NB4 (cell line): Measurements from ENCODE around the gene CALR.

Experiments used
- MYC ChIP-seq: IDR thresholded peaks from 2 replicates; pipeline ENCODE4 v1.6.1; 2011; ENCODE audit warnings: low read depth, low read length
- POLR2A ChIP-seq: IDR thresholded peaks from 2 replicates; pipeline ENCODE4 v1.6.1; 2011; ENCODE audit warnings: mild to moderate bottlenecking; ENCODE audit not compliant: insufficient read length; ENCODE audit errors: extremely low read depth
- TF ChIP-seq, protein P1 (sequence below): IDR thresholded peaks from one replicate; pipeline ENCODE4 v1.5.1; 2012; ENCODE audit warnings: low read depth, low read length

GRCh38 chr19:12949363-12950283, 11.2 kb downstream of the CALR start:
- no peak for TF ChIP-seq POLR2A
- TF ChIP-seq, protein P1, sequence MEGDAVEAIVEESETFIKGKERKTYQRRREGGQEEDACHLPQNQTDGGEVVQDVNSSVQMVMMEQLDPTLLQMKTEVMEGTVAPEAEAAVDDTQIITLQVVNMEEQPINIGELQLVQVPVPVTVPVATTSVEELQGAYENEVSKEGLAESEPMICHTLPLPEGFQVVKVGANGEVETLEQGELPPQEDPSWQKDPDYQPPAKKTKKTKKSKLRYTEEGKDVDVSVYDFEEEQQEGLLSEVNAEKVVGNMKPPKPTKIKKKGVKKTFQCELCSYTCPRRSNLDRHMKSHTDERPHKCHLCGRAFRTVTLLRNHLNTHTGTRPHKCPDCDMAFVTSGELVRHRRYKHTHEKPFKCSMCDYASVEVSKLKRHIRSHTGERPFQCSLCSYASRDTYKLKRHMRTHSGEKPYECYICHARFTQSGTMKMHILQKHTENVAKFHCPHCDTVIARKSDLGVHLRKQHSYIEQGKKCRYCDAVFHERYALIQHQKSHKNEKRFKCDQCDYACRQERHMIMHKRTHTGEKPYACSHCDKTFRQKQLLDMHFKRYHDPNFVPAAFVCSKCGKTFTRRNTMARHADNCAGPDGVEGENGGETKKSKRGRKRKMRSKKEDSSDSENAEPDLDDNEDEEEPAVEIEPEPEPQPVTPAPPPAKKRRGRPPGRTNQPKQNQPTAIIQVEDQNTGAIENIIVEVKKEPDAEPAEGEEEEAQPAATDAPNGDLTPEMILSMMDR, result no peak
- TF ChIP-seq MYC, result no peak
